ENCODE data around the gene USP13.

DNA sequence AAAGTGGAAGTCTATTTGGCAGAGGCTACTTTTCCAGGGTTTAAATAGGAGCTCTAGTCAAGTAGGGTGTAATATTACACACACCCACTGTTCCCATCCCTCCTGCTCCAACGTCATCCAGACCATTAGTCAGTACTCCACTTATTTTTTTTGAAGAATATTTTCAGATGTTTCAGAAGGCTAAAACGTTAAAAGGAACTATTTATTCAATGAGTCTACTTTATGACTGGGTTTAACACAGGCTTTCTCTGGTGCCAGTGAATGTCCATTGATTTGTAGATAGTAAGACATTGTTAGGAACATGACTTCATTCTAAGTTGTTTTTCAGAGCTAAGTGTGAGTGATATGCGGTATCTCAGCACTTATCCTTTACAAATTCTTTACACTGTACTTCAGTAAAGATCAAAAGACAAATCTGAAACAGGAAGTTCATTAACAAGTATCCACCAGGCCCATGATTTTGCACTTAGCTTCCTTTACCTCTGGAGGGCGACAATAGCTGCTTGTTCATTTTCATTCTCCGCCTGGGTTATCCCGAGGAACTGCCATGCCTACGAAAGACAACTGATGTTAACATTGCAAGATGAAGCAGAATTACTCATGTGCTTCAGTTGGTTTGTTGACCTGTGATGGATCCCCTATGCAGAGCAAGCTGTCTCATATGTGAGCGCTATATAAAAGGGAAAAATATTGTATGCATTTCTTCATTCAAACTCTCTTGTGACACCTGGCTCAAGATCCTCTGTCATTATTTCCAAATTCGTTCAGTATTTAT is 158.7 kb downstream of the USP13 start:
- TF ChIP-seq, protein P1, sequence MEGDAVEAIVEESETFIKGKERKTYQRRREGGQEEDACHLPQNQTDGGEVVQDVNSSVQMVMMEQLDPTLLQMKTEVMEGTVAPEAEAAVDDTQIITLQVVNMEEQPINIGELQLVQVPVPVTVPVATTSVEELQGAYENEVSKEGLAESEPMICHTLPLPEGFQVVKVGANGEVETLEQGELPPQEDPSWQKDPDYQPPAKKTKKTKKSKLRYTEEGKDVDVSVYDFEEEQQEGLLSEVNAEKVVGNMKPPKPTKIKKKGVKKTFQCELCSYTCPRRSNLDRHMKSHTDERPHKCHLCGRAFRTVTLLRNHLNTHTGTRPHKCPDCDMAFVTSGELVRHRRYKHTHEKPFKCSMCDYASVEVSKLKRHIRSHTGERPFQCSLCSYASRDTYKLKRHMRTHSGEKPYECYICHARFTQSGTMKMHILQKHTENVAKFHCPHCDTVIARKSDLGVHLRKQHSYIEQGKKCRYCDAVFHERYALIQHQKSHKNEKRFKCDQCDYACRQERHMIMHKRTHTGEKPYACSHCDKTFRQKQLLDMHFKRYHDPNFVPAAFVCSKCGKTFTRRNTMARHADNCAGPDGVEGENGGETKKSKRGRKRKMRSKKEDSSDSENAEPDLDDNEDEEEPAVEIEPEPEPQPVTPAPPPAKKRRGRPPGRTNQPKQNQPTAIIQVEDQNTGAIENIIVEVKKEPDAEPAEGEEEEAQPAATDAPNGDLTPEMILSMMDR (conservative IDR thresholded peaks at IDR 0.05) = peak; percentile 95
- TF ChIP-seq ZFX (IDR thresholded peaks at IDR 0.05) = no peak
